ENCODE data around the gene NQO2. TPM values are rescaled to one million over a fixed set of nuclear protein-coding genes. Genes with fewer than 3 reads are reported as not detected.

NQO2 gene
- total RNA-seq, 1 donor from 2014 or later: 27.0 TPM

Other genes with a start within 250 kb of the NQO2 start
- gene MYLK4, start 249.0 kb upstream of the NQO2 start, total RNA-seq: 1.3 TPM
- 33.5 TPM for gene WRNIP1, start 234.5 kb upstream of the NQO2 start, total RNA-seq
- 43.8 TPM for gene SERPINB1, start 158.0 kb upstream of the NQO2 start, total RNA-seq
- gene SERPINB9, start 96.6 kb upstream of the NQO2 start, total RNA-seq: 6.7 TPM
- gene SERPINB6, start 28.3 kb upstream of the NQO2 start, total RNA-seq: 121 TPM
- gene RIPK1, start 68.6 kb downstream of the NQO2 start, total RNA-seq: 28.4 TPM
- gene BPHL, start 118.8 kb downstream of the NQO2 start, total RNA-seq: 35.6 TPM
- 21.5 TPM for gene TUBB2A, start 157.7 kb downstream of the NQO2 start, total RNA-seq
- 2.8 TPM for gene TUBB2B, start 227.8 kb downstream of the NQO2 start, total RNA-seq